Prostate gland (tissue), 2 donors: ENCODE results near the gene FANCE.

Experiments
- CTCF ChIP-seq, 4 experiments: fragments of 200-600 bp in 2 of 4; fragments of 450-650 bp in 2 of 4; sonication (generic) in 2 of 4; IDR thresholded peaks; 1 replicate in 3 of 4; 2 replicates in 1 of 4; pipeline ENCODE4 v1.5.1; 2016 to 2019; ENCODE audit warnings: antibody characterized with exemption in 4 of 4, mild to moderate bottlenecking in 2 of 4, moderate library complexity in 2 of 4
- POLR2A ChIP-seq: fragments of 450-650 bp; IDR thresholded peaks from one replicate; pipeline ENCODE4 v1.6.1; 2016; ENCODE audit warnings: antibody characterized with exemption, mild to moderate bottlenecking

GRCh38 chr6:35478259-35478658 is 26.1 kb downstream of the FANCE start:
- no peak for TF ChIP-seq POLR2A
- TF ChIP-seq CTCF (IDR thresholded peaks at IDR 0.05), result no peak
